Measurements from ENCODE around the gene PHKA2. TPM values are rescaled to one million over a fixed set of nuclear protein-coding genes. Genes with fewer than 3 reads are reported as not detected.

Gene PHKA2
- total and polyA plus RNA-seq, 10 of the 15 experiments (the other 5 are each of a cell fraction or from before 2014, with no cell fraction given): 1.4 to 25.6 (median 15.4) TPM

DNA sequence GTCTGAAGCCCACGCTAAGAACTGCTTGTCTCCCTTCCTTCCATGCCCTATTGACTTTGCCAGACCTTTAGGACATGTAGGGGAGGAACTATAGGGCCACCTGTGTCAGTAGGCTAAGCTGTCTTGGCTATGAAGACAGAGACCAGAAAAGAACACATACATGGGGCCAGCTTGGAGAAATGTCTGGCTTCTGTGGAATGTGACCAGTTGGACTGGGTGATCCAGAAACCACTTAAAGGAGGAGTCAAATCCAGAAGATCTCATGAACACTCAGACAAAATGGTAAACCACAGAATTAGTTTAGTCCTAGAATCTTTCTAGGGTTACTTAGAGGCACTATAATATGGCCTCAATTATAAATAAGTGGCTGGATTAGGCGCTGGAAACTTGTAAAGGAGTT lies 42.0 kb downstream of the PHKA2 start:
- ChIA-PET POLR2A (no interaction called here), RAD21 (ENCODE audit: unreplicated experiment) (interaction anchor here (0.6 kb wide), 1 partner anchor 30 kb away, joined by 3 read pairs; no protein-coding TSS in a partner anchor), SMC1A (ENCODE audit: uncharacterized antibody, unreplicated experiment) (interaction anchor here (0.6 kb wide), 1 partner anchor 542 kb away, joined by 3 read pairs; no protein-coding TSS in a partner anchor), CTCF (no interaction called here)
- DNase-seq (ENCODE audit: low read depth, low spot score) (no peak), ATAC-seq (no peak), FAIRE-seq (no peak)
- in situ Hi-C loops (cut with MboI) (no loop called here), intact Hi-C loops (cut with micrococcal nuclease; ENCODE audit: unreplicated experiment) (no loop called here)
- Histone ChIP-seq H3K4me3 (no peak overlapping the region), H3K27ac (ENCODE audit: control insufficient read depth, insufficient read depth) (no peak overlapping the region), H2AFZ (ENCODE audit: control insufficient read depth, low read depth, low read length) (no peak overlapping the region), H3K36me3 (ENCODE audit: control insufficient read depth in 2 of 2, insufficient read depth in 2 of 2, low read length in 1 of 2) (no peaks in the 10 kb centered on the region; a peak in 2 of 4 replicates), H3K9ac (ENCODE audit: control insufficient read depth, insufficient read depth, low read length) (no peak overlapping the region), H3K4me2 (ENCODE audit: control insufficient read depth, insufficient read depth) (no peak overlapping the region), H3K4me1 (ENCODE audit: control insufficient read depth, insufficient read depth, low read length) (no peaks in the 10 kb centered on the region), H3K27me3 (replicated peaks in 1 of 2; ENCODE audit: control insufficient read depth in 2 of 2, insufficient read depth in 2 of 2, low read length in 1 of 2) (no peaks in the 10 kb centered on the region), H3K79me2 (ENCODE audit: control insufficient read depth, insufficient read depth, low read length) (no peaks in the 10 kb centered on the region), H4K20me1 (ENCODE audit: control insufficient read depth, insufficient read depth) (no peaks in the 10 kb centered on the region), H3K9me3 (replicated peaks; ENCODE audit: control insufficient read depth, insufficient read depth, low read length) (no peaks in the 10 kb centered on the region)
- WGBS (ENCODE audit: insufficient coverage, insufficient replicate concordance, low lambda C conversion rate, missing lambda C conversion rate): 57% methylated on average over 2 of the region's 2 CpGs
- no TSS peak for BruUV-seq (replicated peaks)
- TF ChIP-seq CBX3 (IDR thresholded peaks at IDR 0.05; ENCODE audit: borderline replicate concordance, low read depth) (no peak), IKZF2 (IDR thresholded peaks at IDR 0.05) (no peak), STAT3 (IDR thresholded peaks at IDR 0.05; ENCODE audit: low read depth, low read length) (no peak), FOS (IDR thresholded peaks at IDR 0.05; ENCODE audit: borderline replicate concordance, extremely low read depth, insufficient read length) (no peak), EZH2 (IDR thresholded peaks at IDR 0.05; ENCODE audit: borderline replicate concordance, control insufficient read depth, low read depth, low read length) (no peak), YY1 (IDR thresholded peaks at IDR 0.05; ENCODE audit: low read depth, low read length) (no peak), SIN3A (IDR thresholded peaks at IDR 0.05; ENCODE audit: low read depth, low read length) (no peak), NR2F1 (conservative IDR thresholded peaks at IDR 0.05) (no peak), CREB1 (IDR thresholded peaks at IDR 0.05; ENCODE audit: low read depth) (no peak), HDGF (IDR thresholded peaks at IDR 0.05) (no peak), CEBPZ (IDR thresholded peaks at IDR 0.05; ENCODE audit: low read depth, low read length) (no peak), SMC3 (IDR thresholded peaks at IDR 0.05; ENCODE audit: borderline replicate concordance, low read length) (no peak), RELA (IDR thresholded peaks at IDR 0.05; ENCODE audit: borderline replicate concordance, partially characterized antibody) (no peak), EP300 (IDR thresholded peaks at IDR 0.05; ENCODE audit: borderline replicate concordance in 1 of 2, control insufficient read depth in 1 of 2, low read depth in 2 of 2, low read length in 2 of 2) (no peak), MYC (IDR thresholded peaks at IDR 0.05; ENCODE audit: insufficient read depth, insufficient read length, insufficient replicate concordance, low read length, severe bottlenecking) (no peak), HSF1 (IDR thresholded peaks at IDR 0.05; ENCODE audit: low read depth, low read length) (no peak), ELK1 (IDR thresholded peaks at IDR 0.05; ENCODE audit: low read depth, low read length) (no peak)

Data from GM12878 (cell line).